Limb (tissue), 2 donors: ENCODE measurements around the gene ZDHHC5.

ENCODE experiments used
- DNase-seq, 2 donors: peaks; one replicate each; pipeline ENCODE4 v3.0.0-alpha.2; 2016; ENCODE audit errors: extremely low spot score in 2 of 2

The ZDHHC5 gene

GRCh38 chr11:57728829-57729228 lies 60.9 kb downstream of the ZDHHC5 start:
- DNase-seq: no peak

GRCh38 chr11:57729479-57729878 lies 61.6 kb downstream of the ZDHHC5 start:
- no peak for DNase-seq

GRCh38 chr11:57732661-57733060 lies 64.7 kb downstream of the ZDHHC5 start:
- DNase-seq: no peak

GRCh38 chr11:57735619-57736298 lies 67.8 kb downstream of the ZDHHC5 start:
- no peak for DNase-seq

GRCh38 chr11:57741132-57742086 lies 73.5 kb downstream of the ZDHHC5 start, which contains the start of gene SELENOH:
Gene SELENOH (plus strand): TSS chr11:57741491. CDS start chr11:57741596, 105 bp downstream.
- peak; percentile 97 for DNase-seq

- DNase-seq: no peak
Measured at GRCh38 chr11:57742087-57742452, 74.2 kb downstream of the ZDHHC5 start.

GRCh38 chr11:57744357-57744756 lies 76.4 kb downstream of the ZDHHC5 start:
- no peak for DNase-seq

- no peak for DNase-seq
Measured at GRCh38 chr11:57745206-57745605, 77.3 kb downstream of the ZDHHC5 start.

GRCh38 chr11:57746920-57747319 lies 79.0 kb downstream of the ZDHHC5 start:
- no peak for DNase-seq
